MM.1S (cell line): ENCODE data around the gene CCNK.

Experiments used
- DNase-seq: peaks from one replicate; pipeline ENCODE4 v3.0.0-alpha.2; 2015
- H2AFZ ChIP-seq: fragments of 300-600 bp; sonication (generic); 2 replicates; pipeline ENCODE4 v1.6.0; 2016; ENCODE audit warnings: antibody characterized with exemption, low read length
- H3F3A ChIP-seq: fragments of 300-600 bp; sonication (generic); 2 replicates; pipeline ENCODE4 v1.6.1; 2016; ENCODE audit warnings: mild to moderate bottlenecking, antibody characterized with exemption, low read length, moderate library complexity, mixed read lengths; ENCODE audit not compliant: insufficient read depth
- H3K27ac ChIP-seq: fragments of 300-600 bp; sonication (generic); 2 replicates; pipeline ENCODE4 v1.5.1; 2016; ENCODE audit warnings: mild to moderate bottlenecking, low read length
- H3K27me3 ChIP-seq: fragments of 300-600 bp; sonication (generic); replicated peaks from 2 replicates; pipeline ENCODE4 v1.6.0; 2016; ENCODE audit warnings: low read length; ENCODE audit not compliant: insufficient read depth
- H3K36me3 ChIP-seq: fragments of 300-600 bp; sonication (generic); replicated peaks from 2 replicates; pipeline ENCODE4 v1.6.1; 2016; ENCODE audit warnings: mild to moderate bottlenecking, low read length, mixed read lengths; ENCODE audit not compliant: insufficient read depth
- H3K4me1 ChIP-seq: fragments of 300-600 bp; sonication (generic); 2 replicates; pipeline ENCODE4 v1.6.1; 2016; ENCODE audit warnings: low read length, mixed read lengths
- H3K4me2 ChIP-seq: fragments of 300-600 bp; sonication (generic); 2 replicates; pipeline ENCODE4 v1.6.0; 2016; ENCODE audit warnings: low read depth, low read length
- H3K4me3 ChIP-seq: fragments of 300-600 bp; sonication (generic); 2 replicates; pipeline ENCODE4 v1.5.1; 2016; ENCODE audit warnings: low read length, mixed read lengths
- H3K79me2 ChIP-seq: fragments of 300-600 bp; sonication (generic); 2 replicates; pipeline ENCODE4 v1.6.1; 2016; ENCODE audit warnings: mixed run types, low read length, mixed read lengths
- H3K9ac ChIP-seq: fragments of 300-600 bp; sonication (generic); 2 replicates; pipeline ENCODE4 v1.6.1; 2016; ENCODE audit warnings: low read length, mixed read lengths
- H3K9me2 ChIP-seq: fragments of 300-600 bp; sonication (generic); replicated peaks from 2 replicates; pipeline ENCODE4 v1.6.1; 2016; ENCODE audit warnings: mild to moderate bottlenecking, low read length, mixed read lengths; ENCODE audit not compliant: insufficient read depth
- H3K9me3 ChIP-seq: fragments of 300-600 bp; sonication (generic); replicated peaks from 2 replicates; pipeline ENCODE4 v1.6.1; 2016; ENCODE audit warnings: mild to moderate bottlenecking, low read length, mixed read lengths; ENCODE audit not compliant: insufficient read depth
- H4K20me1 ChIP-seq: fragments of 300-600 bp; sonication (generic); 2 replicates; pipeline ENCODE4 v1.6.1; 2016; ENCODE audit warnings: mild to moderate bottlenecking, low read length, moderate library complexity, mixed read lengths; ENCODE audit not compliant: insufficient read depth
- EZH2 ChIP-seq: fragments of 300-600 bp; sonication (generic); optimal IDR thresholded peaks from 2 replicates; pipeline ENCODE3; 2017; ENCODE audit warnings: low read depth, mild to moderate bottlenecking, antibody characterized with exemption, low read length, mixed read lengths
- EZH2phosphoT487 ChIP-seq: fragments of 300-600 bp; sonication (generic); IDR thresholded peaks from 2 replicates; pipeline ENCODE4 v1.6.1; 2018; ENCODE audit warnings: antibody characterized with exemption, low read length
- TF ChIP-seq, protein P1 (sequence below): fragments of 300-600 bp; sonication (generic); IDR thresholded peaks from 2 replicates; pipeline ENCODE4 v1.5.1; 2016; ENCODE audit warnings: antibody characterized with exemption, low read length, mixed read lengths

The CCNK gene

GRCh38 chr14:99538275-99538674, 57.1 kb downstream of the CCNK start:
- Histone ChIP-seq H4K20me1 (no peaks in the 10 kb centered on the region), H3K4me3 (no peak overlapping the region), H3F3A (no peaks in the 10 kb centered on the region), H3K27ac (no peak overlapping the region), H3K9me2 (no peaks in the 10 kb centered on the region), H3K79me2 (no peaks in the 10 kb centered on the region), H3K27me3 (no peaks in the 10 kb centered on the region), H2AFZ (no peak overlapping the region), H3K9me3 (no peaks in the 10 kb centered on the region), H3K4me1 (no peaks in the 10 kb centered on the region), H3K36me3 (no peaks in the 10 kb centered on the region), H3K9ac (no peak overlapping the region), H3K4me2 (no peak overlapping the region)
- no peak for DNase-seq
- no peak for TF ChIP-seq EZH2phosphoT487
- TF ChIP-seq, protein P1, sequence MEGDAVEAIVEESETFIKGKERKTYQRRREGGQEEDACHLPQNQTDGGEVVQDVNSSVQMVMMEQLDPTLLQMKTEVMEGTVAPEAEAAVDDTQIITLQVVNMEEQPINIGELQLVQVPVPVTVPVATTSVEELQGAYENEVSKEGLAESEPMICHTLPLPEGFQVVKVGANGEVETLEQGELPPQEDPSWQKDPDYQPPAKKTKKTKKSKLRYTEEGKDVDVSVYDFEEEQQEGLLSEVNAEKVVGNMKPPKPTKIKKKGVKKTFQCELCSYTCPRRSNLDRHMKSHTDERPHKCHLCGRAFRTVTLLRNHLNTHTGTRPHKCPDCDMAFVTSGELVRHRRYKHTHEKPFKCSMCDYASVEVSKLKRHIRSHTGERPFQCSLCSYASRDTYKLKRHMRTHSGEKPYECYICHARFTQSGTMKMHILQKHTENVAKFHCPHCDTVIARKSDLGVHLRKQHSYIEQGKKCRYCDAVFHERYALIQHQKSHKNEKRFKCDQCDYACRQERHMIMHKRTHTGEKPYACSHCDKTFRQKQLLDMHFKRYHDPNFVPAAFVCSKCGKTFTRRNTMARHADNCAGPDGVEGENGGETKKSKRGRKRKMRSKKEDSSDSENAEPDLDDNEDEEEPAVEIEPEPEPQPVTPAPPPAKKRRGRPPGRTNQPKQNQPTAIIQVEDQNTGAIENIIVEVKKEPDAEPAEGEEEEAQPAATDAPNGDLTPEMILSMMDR: no peak
- TF ChIP-seq EZH2: no peak

- no peak for TF ChIP-seq EZH2
- no peak for TF ChIP-seq EZH2phosphoT487
- TF ChIP-seq, protein P1: no peak
- no peaks in the 10 kb centered on the region for H3F3A ChIP-seq
- no peak overlapping the region for H3K4me2 ChIP-seq
- no peaks in the 10 kb centered on the region for H3K4me1 ChIP-seq
- no peak overlapping the region for H2AFZ ChIP-seq
- H3K9me3 ChIP-seq: no peaks in the 10 kb centered on the region
- no peaks in the 10 kb centered on the region for H3K27me3 ChIP-seq
- no peaks in the 10 kb centered on the region for H3K36me3 ChIP-seq
- H3K79me2 ChIP-seq: no peaks in the 10 kb centered on the region
- DNase-seq: no peak
- H4K20me1 ChIP-seq: no peaks in the 10 kb centered on the region
- no peaks in the 10 kb centered on the region for H3K9me2 ChIP-seq
- no peak overlapping the region for H3K4me3 ChIP-seq
- no peak overlapping the region for H3K27ac ChIP-seq
- no peak overlapping the region for H3K9ac ChIP-seq
Observed at GRCh38 chr14:99538733-99539132, 57.5 kb downstream of the CCNK start.

- no peak overlapping the region for H3K9ac ChIP-seq
- no peak overlapping the region for H3K4me3 ChIP-seq
- H3K36me3 ChIP-seq: no peaks in the 10 kb centered on the region
- no peaks in the 10 kb centered on the region for H3K79me2 ChIP-seq
- no peaks in the 10 kb centered on the region for H3F3A ChIP-seq
- H3K4me1 ChIP-seq: no peaks in the 10 kb centered on the region
- H3K9me2 ChIP-seq: no peaks in the 10 kb centered on the region
- no peaks in the 10 kb centered on the region for H4K20me1 ChIP-seq
- H2AFZ ChIP-seq: no peak overlapping the region
- no peak for DNase-seq
- no peaks in the 10 kb centered on the region for H3K9me3 ChIP-seq
- H3K4me2 ChIP-seq: no peak overlapping the region
- TF ChIP-seq, protein P1: no peak
- TF ChIP-seq EZH2phosphoT487 (no peak), EZH2 (no peak)
- H3K27me3 ChIP-seq: no peaks in the 10 kb centered on the region
- no peak overlapping the region for H3K27ac ChIP-seq
Observed at GRCh38 chr14:99539491-99539890, 58.3 kb downstream of the CCNK start.
